Type B pancreatic cell (in vitro differentiated cells): Measurements from ENCODE around the gene ITGBL1. TPM values are rescaled to one million over a fixed set of nuclear protein-coding genes. Genes with fewer than 3 reads are reported as not detected.

Experiments used
- DNase-seq: peaks from one replicate; pipeline ENCODE4 v3.0.0; 2021; ENCODE audit warnings: mixed read lengths; ENCODE audit not compliant: unreplicated experiment; ENCODE audit errors: extremely low spot score
- H3K27ac Mint-ChIP-seq: 2 replicates; pipeline ENCODE4 v1.8.0; 2021; ENCODE audit warnings: mild to moderate bottlenecking, mixed read lengths
- H3K27me3 Mint-ChIP-seq: 2 replicates; pipeline ENCODE4 v1.8.0; 2021; ENCODE audit warnings: mixed read lengths
- H3K36me3 Mint-ChIP-seq: 2 replicates; pipeline ENCODE4 v1.8.0; 2021; ENCODE audit warnings: mixed read lengths
- H3K4me1 Mint-ChIP-seq: one replicate; pipeline ENCODE4 v1.8.0; 2021; ENCODE audit warnings: mixed read lengths; ENCODE audit not compliant: unreplicated experiment
- H3K4me3 Mint-ChIP-seq: 2 replicates; pipeline ENCODE4 v1.8.0; 2021; ENCODE audit warnings: mild to moderate bottlenecking, mixed read lengths
- H3K9me3 Mint-ChIP-seq: 2 replicates; pipeline ENCODE4 v1.8.0; 2021; ENCODE audit warnings: mixed read lengths
- CTCF ChIP-seq: fragments of 200-600 bp; sonication (generic); conservative IDR thresholded peaks from 2 replicates; pipeline ENCODE4 v1.5.0; 2021; ENCODE audit warnings: antibody characterized with exemption, mild to moderate bottlenecking
- total RNA-seq: library from RNA; stranded (reverse); gene quantifications from 2 replicates; pipeline ENCODE4 v1.2.1, GENCODE V29; 2021; ENCODE audit warnings: low replicate concordance

Gene ITGBL1
- total RNA-seq, 1 donor from 2014 or later: 0.14 TPM

- no peak overlapping the region for H3K27ac Mint-ChIP-seq
- no peaks in the 10 kb centered on the region for H3K9me3 Mint-ChIP-seq
- H3K27me3 Mint-ChIP-seq: peaks cover 19% of the 10 kb centered on the region
- DNase-seq: no peak
- no peaks in the 10 kb centered on the region for H3K36me3 Mint-ChIP-seq
- no peak overlapping the region for H3K4me3 Mint-ChIP-seq
- no peaks in the 10 kb centered on the region for H3K4me1 Mint-ChIP-seq
- no peak for TF ChIP-seq CTCF
Observed at GRCh38 chr13:101499406-101499805, 46.9 kb downstream of the ITGBL1 start.

GRCh38 chr13:101502618-101503017, 50.1 kb downstream of the ITGBL1 start:
- Mint-ChIP-seq H3K27ac (no peak overlapping the region), H3K27me3 (peaks cover 19% of the 10 kb centered on the region), H3K36me3 (no peaks in the 10 kb centered on the region), H3K4me3 (no peak overlapping the region), H3K9me3 (no peaks in the 10 kb centered on the region), H3K4me1 (no peaks in the 10 kb centered on the region)
- no peak for TF ChIP-seq CTCF
- no peak for DNase-seq

GRCh38 chr13:101511161-101511560, 58.7 kb downstream of the ITGBL1 start:
- Mint-ChIP-seq H3K36me3 (no peaks in the 10 kb centered on the region), H3K4me3 (no peak overlapping the region), H3K9me3 (no peaks in the 10 kb centered on the region), H3K27ac (no peak overlapping the region), H3K27me3 (peaks cover 4% of the 10 kb centered on the region), H3K4me1 (peaks cover 3% of the 10 kb centered on the region)
- no peak for TF ChIP-seq CTCF
- no peak for DNase-seq

- peaks cover 3% of the 10 kb centered on the region for H3K4me1 Mint-ChIP-seq
- no peaks in the 10 kb centered on the region for H3K36me3 Mint-ChIP-seq
- no peaks in the 10 kb centered on the region for H3K9me3 Mint-ChIP-seq
- H3K27me3 Mint-ChIP-seq: peaks cover 1% of the 10 kb centered on the region
- H3K27ac Mint-ChIP-seq: no peak overlapping the region
- H3K4me3 Mint-ChIP-seq: no peak overlapping the region
- no peak for DNase-seq
- no peak for TF ChIP-seq CTCF
Observed at GRCh38 chr13:101511766-101512165, 59.3 kb downstream of the ITGBL1 start.

DNA sequence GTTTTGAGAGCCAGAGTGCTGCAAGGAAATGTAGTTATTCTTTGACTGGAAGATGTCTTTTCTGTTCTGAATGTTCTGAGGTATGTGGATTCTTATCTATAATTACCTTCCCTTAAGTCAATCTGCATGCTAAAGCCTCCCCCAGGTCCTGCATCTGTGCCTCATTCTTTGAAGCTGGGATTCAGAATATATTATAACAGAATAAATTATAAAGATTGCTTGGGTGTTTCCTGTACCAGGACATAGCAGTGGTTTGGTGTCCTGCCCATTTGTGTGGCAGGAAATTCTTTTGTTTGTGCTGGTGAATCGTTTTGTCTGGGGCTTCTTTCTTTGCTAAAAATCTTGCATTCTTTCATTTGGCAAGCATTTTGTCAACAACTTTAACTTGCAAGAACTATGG, 60.2 kb downstream of the ITGBL1 start:
- H3K27ac Mint-ChIP-seq: no peak overlapping the region
- no peak for DNase-seq
- no peaks in the 10 kb centered on the region for H3K9me3 Mint-ChIP-seq
- no peaks in the 10 kb centered on the region for H3K36me3 Mint-ChIP-seq
- no peak for TF ChIP-seq CTCF
- no peak overlapping the region for H3K4me3 Mint-ChIP-seq
- no peaks in the 10 kb centered on the region for H3K27me3 Mint-ChIP-seq
- H3K4me1 Mint-ChIP-seq: peaks cover 3% of the 10 kb centered on the region

DNA sequence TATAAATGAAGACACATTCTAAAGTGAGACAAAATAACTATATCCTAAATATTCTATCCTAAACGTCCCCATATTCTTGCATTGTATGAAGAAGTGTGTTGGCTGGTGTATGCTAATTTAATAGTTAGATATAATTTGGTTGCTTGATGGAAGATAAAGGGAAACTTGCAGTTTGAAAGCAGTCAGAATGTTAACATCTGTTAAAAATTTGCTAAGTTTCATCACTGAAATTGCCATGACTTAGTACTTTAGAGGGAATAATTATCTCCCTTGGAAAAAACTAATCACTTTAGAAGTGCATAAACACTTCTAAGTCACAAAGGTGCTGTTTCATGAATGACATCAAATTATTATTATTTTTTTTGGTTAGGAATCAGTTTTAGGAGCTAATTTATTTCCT, 61.6 kb downstream of the ITGBL1 start:
- Mint-ChIP-seq H3K36me3 (no peaks in the 10 kb centered on the region), H3K4me1 (peaks cover 3% of the 10 kb centered on the region), H3K27me3 (no peaks in the 10 kb centered on the region), H3K9me3 (no peaks in the 10 kb centered on the region), H3K4me3 (no peak overlapping the region), H3K27ac (no peak overlapping the region)
- TF ChIP-seq CTCF: no peak
- DNase-seq: no peak
